Activated CD4-positive, CD25-positive, alpha-beta regulatory T cell treated with anti-CD3 and anti-CD28 coated beads, Interleukin-2, amount 50 U/mL, for 16 hours (primary cell): Measurements from ENCODE around the gene MAGI1.
"Not testable (repeated sequence)": the region's sequence is repeated elsewhere in the genome, so short reads cannot be mapped to it uniquely, and the experiment has no call there.

Experiments used
- DNase-seq: peaks from one replicate; pipeline ENCODE4 v3.0.0-alpha.2; 2020; ENCODE audit warnings: low read depth, low spot score

The MAGI1 gene

GRCh38 chr3:65628978-65629377 is 409.7 kb downstream of the MAGI1 start:
- DNase-seq: no peak

- no peak for DNase-seq
Measured at GRCh38 chr3:65627062-65627461, 411.7 kb downstream of the MAGI1 start.

DNA sequence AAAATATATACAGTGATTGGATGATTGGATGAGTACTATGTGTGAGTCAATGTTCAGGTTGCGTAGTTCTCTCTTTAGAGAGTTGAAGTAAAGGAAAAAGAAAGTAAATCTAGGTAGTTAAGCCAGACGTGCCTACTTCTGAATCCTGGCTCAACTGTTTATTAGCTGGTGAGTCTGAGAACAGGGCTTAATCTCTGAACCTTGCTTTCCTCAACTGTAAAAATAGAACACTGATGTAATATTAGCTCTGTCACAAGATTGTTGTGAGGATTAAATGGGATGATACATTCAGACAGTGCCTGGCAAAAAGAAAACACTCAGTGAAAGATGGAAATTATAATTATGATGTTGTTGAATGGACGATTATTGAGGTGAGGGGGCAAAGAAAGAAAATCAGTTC is 413.4 kb downstream of the MAGI1 start:
- no peak for DNase-seq

DNA sequence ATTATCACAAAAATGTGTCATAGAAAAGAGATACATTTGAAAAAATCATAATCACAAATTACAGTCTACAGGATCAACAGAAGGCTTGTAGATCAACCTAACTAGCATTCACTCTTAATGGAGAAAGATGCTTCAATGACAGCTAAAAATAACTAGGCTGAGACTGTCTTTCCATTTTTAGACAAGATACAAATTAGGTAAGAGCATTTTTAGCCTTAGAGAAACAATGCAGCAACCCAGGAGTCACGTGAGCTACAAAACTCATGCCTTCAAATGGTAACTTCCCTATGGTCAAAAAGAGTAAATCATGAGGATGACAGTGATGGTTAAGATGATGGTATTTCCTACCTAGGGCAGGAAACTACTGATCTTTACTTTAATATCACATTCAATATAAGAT is 415.4 kb downstream of the MAGI1 start:
- DNase-seq: no peak

- no peak for DNase-seq
Measured at GRCh38 chr3:65619888-65620287, 418.8 kb downstream of the MAGI1 start.

GRCh38 chr3:65619451-65619881 is 419.3 kb downstream of the MAGI1 start:
- no peak for DNase-seq

GRCh38 chr3:65618599-65618998 is 420.1 kb downstream of the MAGI1 start:
- no peak for DNase-seq

DNA sequence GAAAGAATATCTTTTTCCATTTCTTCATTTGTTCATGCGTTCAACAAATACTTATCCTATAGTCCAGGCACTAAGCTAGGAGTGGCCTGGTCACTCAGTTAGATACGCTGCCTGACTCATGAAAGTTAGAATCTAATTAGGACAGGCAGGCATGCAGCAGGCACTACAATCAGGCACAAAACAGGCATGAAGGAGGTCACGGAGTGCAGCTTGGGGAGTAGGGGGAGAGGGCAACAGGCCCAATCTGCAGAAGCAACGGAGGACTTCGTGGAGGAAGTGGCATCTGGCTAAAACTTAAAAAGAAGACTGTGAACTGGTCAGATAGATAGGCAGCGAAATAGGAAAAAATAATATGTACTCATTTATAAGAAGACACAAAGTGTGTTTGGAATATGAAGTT is 420.9 kb downstream of the MAGI1 start:
- DNase-seq: no peak

DNA sequence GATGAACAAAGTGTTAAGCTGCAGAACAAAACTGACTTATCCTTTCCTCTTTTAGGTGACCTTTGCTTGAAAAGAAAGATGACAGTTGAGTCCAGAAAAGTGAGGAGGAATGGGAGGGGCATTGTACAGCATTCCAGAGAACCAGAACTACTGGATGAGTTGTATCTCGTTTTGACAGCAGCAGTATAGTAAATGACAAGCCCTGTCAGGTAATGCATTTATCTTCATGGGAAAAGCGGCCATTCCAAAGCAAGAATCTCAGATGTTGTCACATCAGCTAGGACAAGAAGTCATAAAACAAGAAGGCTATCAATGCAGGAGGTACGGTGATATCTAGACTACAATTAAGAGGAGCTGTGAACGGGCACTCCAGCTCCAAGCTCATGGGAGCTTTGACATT is 421.5 kb downstream of the MAGI1 start:
- no peak for DNase-seq

DNA sequence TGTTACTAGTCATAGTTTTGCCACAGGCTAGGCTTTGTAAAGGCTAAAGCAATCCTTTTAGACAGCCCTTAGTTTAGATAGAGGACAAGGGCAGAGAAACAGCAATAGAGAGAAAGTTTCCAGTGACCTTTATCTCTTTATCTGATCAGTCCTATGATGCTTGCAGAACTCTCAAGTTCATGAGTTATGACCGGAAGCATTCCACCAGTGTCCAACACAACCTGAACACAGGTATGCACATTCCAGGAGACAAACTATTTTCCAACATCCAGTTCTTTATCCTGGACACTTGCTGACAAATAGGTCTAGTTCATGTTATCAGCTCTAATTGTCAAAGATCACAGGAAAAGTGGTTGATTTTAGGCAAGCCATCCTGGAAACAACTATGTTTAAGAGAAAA is 422.2 kb downstream of the MAGI1 start:
- no peak for DNase-seq

GRCh38 chr3:65615329-65615728 is 423.4 kb downstream of the MAGI1 start:
- no peak for DNase-seq

GRCh38 chr3:65614585-65614984 is 424.1 kb downstream of the MAGI1 start:
- DNase-seq: no peak

DNA sequence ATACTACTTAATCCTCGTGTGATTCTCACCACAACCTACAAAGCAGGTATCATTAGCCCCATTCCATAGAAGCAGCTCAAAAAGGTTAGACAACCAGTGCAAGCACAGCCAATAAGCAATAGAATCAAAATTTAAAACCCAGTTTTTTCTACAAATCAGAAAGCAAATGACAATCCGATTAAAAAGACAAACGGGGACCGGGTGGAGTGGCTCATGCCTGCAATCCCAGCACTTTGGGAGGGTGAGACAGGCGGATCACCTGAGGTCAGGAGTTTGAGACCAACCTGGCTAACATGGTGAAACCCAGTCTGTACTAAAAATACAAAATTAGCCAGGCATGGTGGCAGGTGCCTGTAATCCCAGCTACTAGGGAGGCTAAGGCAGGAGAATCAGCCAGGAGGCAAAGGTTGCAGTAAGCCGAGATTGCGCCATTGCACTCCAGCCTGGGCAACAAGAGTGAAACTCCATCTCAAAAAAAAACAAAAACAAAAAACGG is 430.7 kb downstream of the MAGI1 start:
- not testable (repeated sequence) for DNase-seq

DNA sequence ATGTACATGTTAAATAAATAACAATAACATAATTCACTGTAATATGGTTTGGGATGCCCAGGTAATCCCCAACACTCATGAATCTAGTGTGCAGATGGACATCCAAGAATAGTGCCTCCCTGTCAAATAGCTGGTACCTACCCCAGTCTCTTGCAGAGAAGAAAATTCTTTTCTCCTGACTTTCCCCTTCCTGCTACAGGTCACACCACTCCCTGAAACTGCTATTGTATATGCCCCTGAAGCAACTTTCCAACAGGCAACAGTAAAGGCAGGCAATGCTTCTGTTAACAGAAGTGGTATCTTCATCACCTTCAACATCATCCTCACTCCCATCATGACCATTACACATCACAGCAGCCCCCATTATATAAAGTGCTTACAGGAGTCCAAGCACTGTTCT is 431.6 kb downstream of the MAGI1 start:
- DNase-seq: no peak

- no peak for DNase-seq
Measured at GRCh38 chr3:65605876-65606432, 432.8 kb downstream of the MAGI1 start.

- DNase-seq: no peak
Measured at GRCh38 chr3:65604863-65605526, 433.7 kb downstream of the MAGI1 start.

- DNase-seq: no peak
Measured at GRCh38 chr3:65603631-65604030, 435.1 kb downstream of the MAGI1 start.

DNA sequence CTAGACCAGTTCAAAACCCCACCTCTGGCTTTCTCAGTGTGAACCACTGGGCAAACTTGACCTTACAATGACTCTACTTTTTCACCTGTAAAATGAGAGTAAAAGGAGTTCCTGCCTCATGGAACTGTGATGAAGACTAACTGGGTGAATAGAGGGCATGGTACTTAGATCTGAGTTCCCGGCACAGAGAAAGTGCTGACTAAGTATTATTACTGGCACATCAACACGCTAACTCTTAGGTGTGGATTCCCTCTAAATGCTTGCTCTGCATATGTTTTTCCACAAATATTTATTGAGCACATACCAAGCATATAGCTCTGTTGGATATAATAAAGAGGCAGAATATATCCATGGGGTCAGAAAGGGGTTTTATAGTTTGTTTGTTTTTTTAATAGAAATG is 437.8 kb downstream of the MAGI1 start:
- no peak for DNase-seq

- no peak for DNase-seq
Measured at GRCh38 chr3:65597952-65598413, 440.7 kb downstream of the MAGI1 start.

DNA sequence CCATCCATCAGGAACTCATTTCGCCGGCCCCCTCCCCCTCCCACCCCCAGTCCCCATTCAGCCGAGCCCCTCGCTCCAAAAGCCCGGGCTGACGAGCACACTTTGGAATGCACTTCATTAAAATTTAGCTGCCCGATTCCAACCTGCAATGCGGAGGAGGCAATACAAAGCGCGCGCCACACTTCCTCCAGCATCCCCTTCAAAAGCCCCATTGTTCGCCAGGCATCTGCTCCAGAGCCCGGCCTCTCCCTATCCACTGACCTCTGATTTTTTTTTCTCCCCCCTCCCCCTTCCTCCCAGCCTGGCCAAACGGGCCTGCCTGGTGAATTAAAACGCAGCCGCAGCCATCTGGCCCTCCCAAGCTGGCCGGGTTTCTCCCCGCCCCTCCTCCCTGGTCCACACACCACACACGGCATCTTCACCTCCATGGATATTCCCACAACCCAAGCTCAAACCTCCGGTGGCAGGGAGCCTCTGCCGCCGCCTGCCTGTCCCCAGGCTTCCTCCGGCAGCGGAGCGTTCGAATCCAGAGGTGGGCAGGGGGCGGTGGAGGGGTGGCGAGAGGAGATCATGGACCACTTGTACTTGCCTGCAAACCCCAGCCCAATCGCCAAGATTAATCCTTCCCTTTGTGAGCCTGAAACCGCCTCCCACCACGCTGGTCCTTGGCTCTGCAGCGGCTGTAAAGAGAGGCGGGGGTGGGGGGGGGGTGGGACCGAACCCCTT is 441.3 kb downstream of the MAGI1 start:
- no peak for DNase-seq

- DNase-seq: no peak
Measured at GRCh38 chr3:65596571-65597225, 442.0 kb downstream of the MAGI1 start.

- DNase-seq: no peak
Measured at GRCh38 chr3:65596029-65596300, 442.8 kb downstream of the MAGI1 start.
